GM23338 (cell line): ENCODE results near the gene WNT8B. TPM values are rescaled to one million over a fixed set of nuclear protein-coding genes. Genes with fewer than 3 reads are reported as not detected.

Experiments used
- ATAC-seq: fragments of 200-7000 bp; cut with Tn5 transposase; 3 replicates; pipeline ENCODE4 v1.9.1; 2020
- DNase-seq: peaks from one replicate; pipeline ENCODE4 v3.0.0-alpha.2; 2015; ENCODE audit warnings: low spot score
- H2AFZ ChIP-seq: fragments of 200-600 bp; sonication (generic); 2 replicates; pipeline ENCODE4 v1.8.0; 2016; ENCODE audit warnings: antibody characterized with exemption, mild to moderate bottlenecking, moderate library complexity
- H3F3A ChIP-seq: fragments of 200-600 bp; sonication (generic); replicated peaks from 2 replicates; pipeline ENCODE4 v1.8.0; 2017; ENCODE audit warnings: antibody characterized with exemption, mixed run types, low read depth
- H3K27ac ChIP-seq: fragments of 200-600 bp; sonication (generic); 2 replicates; pipeline ENCODE4 v1.6.1; 2016; ENCODE audit warnings: low read depth
- H3K27me3 ChIP-seq: fragments of 200-600 bp; sonication (generic); 2 replicates; pipeline ENCODE4 v1.8.0; 2016; ENCODE audit warnings: mild to moderate bottlenecking, mixed run types, moderate library complexity; ENCODE audit not compliant: insufficient read depth
- H3K36me3 ChIP-seq: fragments of 200-600 bp; sonication (generic); 2 replicates; pipeline ENCODE4 v1.8.0; 2016; ENCODE audit warnings: mild to moderate bottlenecking; ENCODE audit not compliant: insufficient read depth
- H3K4me1 ChIP-seq: fragments of 200-600 bp; sonication (generic); 2 replicates; pipeline ENCODE4 v1.8.0; 2016; ENCODE audit warnings: mild to moderate bottlenecking, moderate library complexity; ENCODE audit not compliant: insufficient read depth
- H3K4me2 ChIP-seq: fragments of 200-600 bp; sonication (generic); 2 replicates; pipeline ENCODE4 v1.7.1; 2017; ENCODE audit warnings: mixed run types
- H3K4me3 ChIP-seq: fragments of 200-600 bp; sonication (generic); 2 replicates; pipeline ENCODE4 v1.6.1; 2016; ENCODE audit warnings: mixed run types
- H3K79me2 ChIP-seq: fragments of 200-600 bp; sonication (generic); replicated peaks from 2 replicates; pipeline ENCODE4 v1.8.0; 2017; ENCODE audit warnings: mild to moderate bottlenecking; ENCODE audit not compliant: insufficient read depth
- H3K9me2 ChIP-seq: fragments of 200-600 bp; sonication (generic); 2 replicates; pipeline ENCODE4 v1.8.0; 2017; ENCODE audit not compliant: insufficient read depth
- H4K20me1 ChIP-seq: fragments of 200-600 bp; sonication (generic); replicated peaks from 2 replicates; pipeline ENCODE4 v1.8.0; 2017; ENCODE audit warnings: mild to moderate bottlenecking; ENCODE audit not compliant: insufficient read depth
- H3K27ac Mint-ChIP-seq: 2 replicates; pipeline ENCODE4 v1.8.0; 2020; ENCODE audit warnings: inconsistent platforms, mild to moderate bottlenecking, moderate library complexity, mixed read lengths
- H3K27me3 Mint-ChIP-seq: 3 replicates; pipeline ENCODE4 v1.8.0; 2022; ENCODE audit warnings: low read depth, mild to moderate bottlenecking, moderate library complexity, mixed read lengths, inconsistent platforms; ENCODE audit not compliant: insufficient read depth, poor library complexity
- H3K36me3 Mint-ChIP-seq: 3 replicates; pipeline ENCODE4 v1.8.0; 2021; ENCODE audit warnings: low read depth, mild to moderate bottlenecking, inconsistent platforms, moderate library complexity, mixed read lengths
- H3K4me1 Mint-ChIP-seq: 3 replicates; pipeline ENCODE4 v1.8.0; 2020; ENCODE audit warnings: mild to moderate bottlenecking, inconsistent platforms, mixed read lengths
- H3K4me3 Mint-ChIP-seq: 3 replicates; pipeline ENCODE4 v1.8.0; 2021; ENCODE audit warnings: moderate library complexity, mild to moderate bottlenecking, inconsistent platforms, mixed read lengths
- H3K9me3 Mint-ChIP-seq: 3 replicates; pipeline ENCODE4 v1.8.0; 2020; ENCODE audit warnings: moderate library complexity, mild to moderate bottlenecking, inconsistent platforms, mixed read lengths
- CREB1 ChIP-seq: fragments of 250-450 bp; sonication (Bioruptor Pico); IDR thresholded peaks from 2 replicates; pipeline ENCODE4 v1.5.0; 2020; ENCODE audit warnings: low read depth, mild to moderate bottlenecking, moderate library complexity
- CTCF ChIP-seq, 2 experiments: fragments of 200-600 bp in 1 of 2; sonication (generic) in 1 of 2; conservative IDR thresholded peaks; 2 replicates each; pipeline versions ENCODE4 v1.5.1 to v1.6.1; 2016 to 2017; ENCODE audit warnings: antibody characterized with exemption in 2 of 2, low read depth in 2 of 2, mild to moderate bottlenecking in 2 of 2, moderate library complexity in 1 of 2
- ETS1 ChIP-seq: IDR thresholded peaks from 2 replicates; pipeline ENCODE4 v1.6.1; 2016; ENCODE audit warnings: antibody characterized with exemption
- EZH2 ChIP-seq: fragments of 200-600 bp; sonication (generic); IDR thresholded peaks from one replicate; pipeline ENCODE4 v1.8.0; 2017; ENCODE audit warnings: antibody characterized with exemption, mild to moderate bottlenecking, low read depth; ENCODE audit not compliant: unreplicated experiment
- EZH2phosphoT487 ChIP-seq: fragments of 200-600 bp; sonication (generic); IDR thresholded peaks from one replicate; pipeline ENCODE4 v1.8.1; 2018; ENCODE audit warnings: antibody characterized with exemption; ENCODE audit not compliant: unreplicated experiment
- JUNB ChIP-seq: IDR thresholded peaks from one replicate; pipeline ENCODE4 v1.6.1; 2016; ENCODE audit warnings: antibody characterized with exemption; ENCODE audit not compliant: unreplicated experiment
- NANOG ChIP-seq: IDR thresholded peaks from 2 replicates; pipeline ENCODE4 v1.6.1; 2016; ENCODE audit warnings: antibody characterized with exemption, borderline replicate concordance
- POLR2AphosphoS5 ChIP-seq: IDR thresholded peaks from 2 replicates; pipeline ENCODE4 v1.6.1; 2016; ENCODE audit warnings: antibody characterized with exemption, low read depth
- REST ChIP-seq: IDR thresholded peaks from one replicate; pipeline ENCODE4 v1.6.1; 2018; ENCODE audit warnings: antibody characterized with exemption; ENCODE audit not compliant: unreplicated experiment
- STAT1 ChIP-seq: IDR thresholded peaks from one replicate; pipeline ENCODE4 v1.6.1; 2016; ENCODE audit warnings: antibody characterized with exemption; ENCODE audit not compliant: unreplicated experiment
- ZNF114 ChIP-seq: fragments of 250-450 bp; sonication (Bioruptor Pico); IDR thresholded peaks from 2 replicates; pipeline ENCODE4 v1.5.0; 2020; ENCODE audit warnings: mild to moderate bottlenecking, moderate library complexity
- ZNF462 ChIP-seq: fragments of 250-450 bp; sonication (Bioruptor Pico); IDR thresholded peaks from 2 replicates; pipeline ENCODE4 v1.5.0; 2020; ENCODE audit warnings: mild to moderate bottlenecking, moderate library complexity
- polyA plus RNA-seq: library from polyadenylated mRNA; unstranded; fragments of >200 nt; fragmentation: Nextera tagmentation; extraction: Ambion mirVana; gene quantifications from 2 replicates; pipeline ENCODE4 v1.2.1, GENCODE V29; 2016
- total RNA-seq: library from RNA; depleted of rRNA; stranded (reverse); fragments of >200 nt; shearing (Covaris generic); gene quantifications from 2 replicates; pipeline ENCODE4 v1.2.3, GENCODE V29; 2014

Gene WNT8B
- total and polyA plus RNA-seq, 2 experiments from 2014 or later, result 0.74 to 1.3 TPM

- Histone ChIP-seq H3K27ac (peak overlapping the region; percentile 4; the same call in 1 of the 2 replicates), H3K36me3 (peaks cover 3% of the 10 kb centered on the region; the same call in 1 of the 2 replicates), H4K20me1 (0 out of 2 replicates have a peak, but pooled peaks cover 8% of the 10 kb centered on the region), H3F3A (peaks cover 7% of the 10 kb centered on the region), H3K4me1 (peaks cover 40% of the 10 kb centered on the region), H3K9me2 (no peaks in the 10 kb centered on the region), H3K79me2 (no peaks in the 10 kb centered on the region), H3K4me2 (peak overlapping the region; percentile 73), H3K27me3 (peaks cover 92% of the 10 kb centered on the region), H3K4me3 (peak overlapping the region; percentile 48), H2AFZ (no peak overlapping the region; the same call in 1 of the 2 replicates)
- TF ChIP-seq NANOG (no peak), ZNF462 (no peak), ZNF114 (no peak), EZH2 (no peak), STAT1 (no peak), ETS1 (no peak), JUNB (no peak), POLR2AphosphoS5 (no peak), CTCF (conservative IDR thresholded peaks at IDR 0.05; ENCODE audit: low read depth in 2 of 2) (no peak), EZH2phosphoT487 (no peak), CREB1 (no peak), REST (no peak)
- Mint-ChIP-seq H3K36me3 (peaks cover 10% of the 10 kb centered on the region), H3K4me1 (peaks cover 42% of the 10 kb centered on the region), H3K27me3 (peaks cover 95% of the 10 kb centered on the region), H3K4me3 (peak overlapping the region; percentile 57), H3K9me3 (no peaks in the 10 kb centered on the region; the same call in 2 of the 3 replicates), H3K27ac (no peak overlapping the region)
- ATAC-seq (peak; percentile 34), DNase-seq (peak; percentile 43)
Measured at GRCh38 chr10:100485366-100485765, 22.6 kb downstream of the WNT8B start.
